T-helper 1 cell treated with Interleukin-12 subunit alpha and Interleukin-12 subunit beta and Interleukin-4 antibody, amounts not matched to agents 30 ng/mL and 1 ng/mL, for 36 hours (primary cell): ENCODE results near the gene USF2. TPM values are rescaled to one million over a fixed set of nuclear protein-coding genes. Genes with fewer than 3 reads are reported as not detected.
"Not testable (repeated sequence)": the region's sequence is repeated elsewhere in the genome, so short reads cannot be mapped to it uniquely, and the experiment has no call there.

Experiments
- intact Hi-C: fragments of 100-400 bp; cut with micrococcal nuclease; formaldehyde crosslinking; loops from one replicate; pipeline ENCODE4 v1.15.1; 2024
- total RNA-seq: library from RNA; stranded (reverse); gene quantifications from 2 replicates; pipeline ENCODE4 v1.2.3, GENCODE V29; 2022

USF2 gene
- 138 and 161 TPM in 2 replicates for total RNA-seq

- intact Hi-C loops = loop anchor here (1.0 to 5.0 kb wide), 6 partner anchors 58 to 227 kb away; partner anchors contain the start of gene FFAR1
Observed at GRCh38 chr19:35268536-35269437, at the start of gene USF2. Gene USF2 (plus strand): TSS chr19:35268962. CDS start chr19:35269102, 140 bp downstream.

- intact Hi-C loops = loop anchor here (10.0 kb wide), 1 partner anchor 686 kb away; the partner anchor contains the start of genes HCST, NFKBID and TYROBP
Observed at GRCh38 chr19:35219008-35219407, 49.8 kb upstream of the USF2 start.

GRCh38 chr19:35220315-35220921, 48.3 kb upstream of the USF2 start:
- intact Hi-C loops = no loop called here

GRCh38 chr19:35220973-35221590, 47.7 kb upstream of the USF2 start:
- intact Hi-C loops = not testable (repeated sequence)

- intact Hi-C loops = no loop called here
Observed at GRCh38 chr19:35222373-35223015, 46.3 kb upstream of the USF2 start.

GRCh38 chr19:35223084-35223790, 45.5 kb upstream of the USF2 start:
- intact Hi-C loops = no loop called here

GRCh38 chr19:35223862-35224505, 44.8 kb upstream of the USF2 start:
- intact Hi-C loops = no loop called here

- intact Hi-C loops = no loop called here
Observed at GRCh38 chr19:35224681-35225571, 43.8 kb upstream of the USF2 start.

- intact Hi-C loops = no loop called here
Observed at GRCh38 chr19:35225951-35226350, 42.8 kb upstream of the USF2 start.

GRCh38 chr19:35226748-35227147, 42.0 kb upstream of the USF2 start:
- intact Hi-C loops = no loop called here

GRCh38 chr19:35228177-35228930, 40.4 kb upstream of the USF2 start, which contains the start of gene FAM187B:
Gene FAM187B (minus strand): TSS chr19:35228739. CDS start chr19:35228680, 59 bp downstream.
- intact Hi-C loops = no loop called here

- intact Hi-C loops = no loop called here
Observed at GRCh38 chr19:35229601-35230000, 39.2 kb upstream of the USF2 start.

GRCh38 chr19:35231956-35232645, 36.7 kb upstream of the USF2 start:
- intact Hi-C loops = no loop called here

- intact Hi-C loops = no loop called here
Observed at GRCh38 chr19:35232912-35233311, 35.9 kb upstream of the USF2 start.

- intact Hi-C loops = no loop called here
Observed at GRCh38 chr19:35236638-35237400, 31.9 kb upstream of the USF2 start.

GRCh38 chr19:35239597-35239996, 29.2 kb upstream of the USF2 start:
- intact Hi-C loops = not testable (repeated sequence)

- intact Hi-C loops = no loop called here
Observed at GRCh38 chr19:35240327-35240726, 28.4 kb upstream of the USF2 start.
